ENCODE results near the gene CD6.

GRCh38 chr11:60978546-60979380 lies 7.3 kb downstream of the CD6 start:
- TF ChIP-seq CTCF (IDR thresholded peaks at IDR 0.05; ENCODE audit: low read depth, low read length, poor library complexity, severe bottlenecking), result no peak
- no peak for TF ChIP-seq EZH2phosphoT487 (IDR thresholded peaks at IDR 0.05; ENCODE audit: borderline replicate concordance, low read length)
